ENCODE measurements around the gene COTL1. TPM values are rescaled to one million over a fixed set of nuclear protein-coding genes. Genes with fewer than 3 reads are reported as not detected.

COTL1 gene
- total and polyA plus RNA-seq, 2 of the 13 experiments (the other 11 are each of a cell fraction or from before 2014, with no cell fraction given) = 8.7 to 16.9 TPM

DNA sequence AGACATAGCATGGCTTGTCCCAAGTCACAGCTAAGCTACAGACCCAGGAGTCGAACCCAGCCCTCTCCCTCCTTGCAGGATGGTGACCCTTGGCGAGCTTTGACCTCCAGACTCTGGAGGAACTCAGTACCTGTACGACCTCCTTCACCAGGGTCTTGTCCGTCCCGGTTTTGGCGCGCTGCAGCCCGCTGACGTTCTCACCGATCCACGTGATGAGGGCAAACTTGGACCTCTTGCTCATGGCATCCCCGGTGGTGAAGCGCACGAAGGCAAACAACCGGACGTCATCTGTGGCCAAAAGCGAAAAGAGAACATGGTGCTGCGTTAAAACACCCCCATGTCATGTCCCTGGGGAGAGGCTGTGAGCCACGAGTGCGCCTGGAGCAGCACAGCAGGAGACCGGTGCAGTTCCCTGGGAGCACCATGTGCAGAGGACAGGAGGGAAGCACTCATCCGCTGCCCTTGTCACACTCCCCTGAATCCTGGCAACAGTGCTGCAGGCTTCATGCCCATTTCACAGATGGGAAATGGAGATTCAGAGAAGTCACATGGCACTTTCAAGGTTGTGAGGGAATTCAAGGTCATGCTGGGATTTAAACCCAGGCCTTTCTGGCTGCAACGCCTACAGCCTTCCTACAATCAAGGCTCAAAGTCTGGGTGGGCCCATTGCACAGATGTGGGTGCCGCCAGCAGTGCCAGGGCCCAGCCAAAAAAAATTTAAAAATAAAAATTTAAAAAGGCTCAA lies 27.7 kb downstream of the COTL1 start:
- DNase-seq (ENCODE audit: low spot score) (no peak), FAIRE-seq (no peak), ATAC-seq (no peak)
- Histone ChIP-seq H3K27ac (ENCODE audit: extremely low read length, insufficient read depth, low read length) (no peak overlapping the region), H4K20me1 (ENCODE audit: insufficient read depth, low read length) (no peaks in the 10 kb centered on the region), H3K4me3 (replicated peaks in 1 of 3; ENCODE audit: insufficient read depth in 1 of 3, low read depth in 2 of 3, low read length in 3 of 3) (no peak overlapping the region), H3K79me2 (ENCODE audit: insufficient read depth, low read length) (no peaks in the 10 kb centered on the region), H3K4me1 (ENCODE audit: insufficient read depth, low read length) (peaks cover 49% of the 10 kb centered on the region), H3K36me3 (replicated peaks in 1 of 2; ENCODE audit: control insufficient read depth in 1 of 2, insufficient read depth in 2 of 2, low read length in 2 of 2) (peaks cover 0 to 5% of the 10 kb centered on the region in 2 experiments; a peak in 1 of 5 replicates), H3K9ac (ENCODE audit: insufficient read depth, low read depth, low read length) (no peak overlapping the region), H3K4me2 (ENCODE audit: low read depth, low read length) (no peak overlapping the region), H2AFZ (ENCODE audit: low read length) (no peak overlapping the region), H3K27me3 (ENCODE audit: control insufficient read depth in 1 of 2, insufficient read depth in 2 of 2, low read length in 2 of 2) (no peaks in the 10 kb centered on the region), H3K9me3 (ENCODE audit: low read length) (no peaks in the 10 kb centered on the region)
- in situ Hi-C loops (cut with HindIII; ENCODE audit: extremely low pct_ligation_motif_present, low pct_unique_long_range_greater_than_20kb) (no loop called here), intact Hi-C loops (cut with micrococcal nuclease; ENCODE audit: unreplicated experiment) (no loop called here)
- no TSS peak for BruUV-seq (replicated peaks)
- no peak for TF ChIP-seq NR3C1 (CRISPR knock-in tag; IDR thresholded peaks at IDR 0.05)
- TF ChIP-seq ZBTB7A (CRISPR knock-in tag; IDR thresholded peaks at IDR 0.05) = no peak
- TF ChIP-seq ZMYM3 (CRISPR knock-in tag; IDR thresholded peaks at IDR 0.05) = 0 out of 2 replicates have a peak, but pooled peaks have one; percentile 36
- TF ChIP-seq, protein P1, sequence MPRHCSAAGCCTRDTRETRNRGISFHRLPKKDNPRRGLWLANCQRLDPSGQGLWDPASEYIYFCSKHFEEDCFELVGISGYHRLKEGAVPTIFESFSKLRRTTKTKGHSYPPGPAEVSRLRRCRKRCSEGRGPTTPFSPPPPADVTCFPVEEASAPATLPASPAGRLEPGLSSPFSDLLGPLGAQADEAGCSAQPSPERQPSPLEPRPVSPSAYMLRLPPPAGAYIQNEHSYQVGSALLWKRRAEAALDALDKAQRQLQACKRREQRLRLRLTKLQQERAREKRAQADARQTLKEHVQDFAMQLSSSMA (CRISPR knock-in tag; IDR thresholded peaks at IDR 0.05) = no peak
- TF ChIP-seq NRL (CRISPR knock-in tag; IDR thresholded peaks at IDR 0.05; ENCODE audit: borderline replicate concordance) = peak; percentile 44; the same call in 1 of the 2 replicates
- TF ChIP-seq NCOR1 (IDR thresholded peaks at IDR 0.05; ENCODE audit: borderline replicate concordance, low read length) = no peak
- TF ChIP-seq ZNF629 (CRISPR knock-in tag; conservative IDR thresholded peaks at IDR 0.05) = peak; percentile 92
- TF ChIP-seq, protein P2, sequence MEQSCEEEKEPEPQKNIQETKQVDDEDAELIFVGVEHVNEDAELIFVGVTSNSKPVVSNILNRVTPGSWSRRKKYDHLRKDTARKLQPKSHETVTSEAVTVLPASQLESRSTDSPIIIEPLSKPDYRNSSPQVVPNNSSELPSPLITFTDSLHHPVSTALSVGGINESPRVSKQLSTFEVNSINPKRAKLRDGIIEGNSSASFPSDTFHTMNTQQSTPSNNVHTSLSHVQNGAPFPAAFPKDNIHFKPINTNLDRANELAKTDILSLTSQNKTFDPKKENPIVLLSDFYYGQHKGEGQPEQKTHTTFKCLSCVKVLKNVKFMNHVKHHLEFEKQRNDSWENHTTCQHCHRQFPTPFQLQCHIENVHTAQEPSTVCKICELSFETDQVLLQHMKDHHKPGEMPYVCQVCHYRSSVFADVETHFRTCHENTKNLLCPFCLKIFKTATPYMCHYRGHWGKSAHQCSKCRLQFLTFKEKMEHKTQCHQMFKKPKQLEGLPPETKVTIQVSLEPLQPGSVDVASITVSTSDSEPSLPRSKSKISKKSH (CRISPR knock-in tag; IDR thresholded peaks at IDR 0.05; ENCODE audit: borderline replicate concordance) = 0 out of 2 replicates have a peak, but pooled peaks have one; percentile 38
- no peak for TF ChIP-seq TCF7 (IDR thresholded peaks at IDR 0.05; ENCODE audit: low read depth)
- TF ChIP-seq ZNF160 (CRISPR knock-in tag; IDR thresholded peaks at IDR 0.05) = no peak
- no peak for TF ChIP-seq ELF1 (CRISPR knock-in tag; IDR thresholded peaks at IDR 0.05)
- TF ChIP-seq GABPA (IDR thresholded peaks at IDR 0.05; ENCODE audit: low read depth, low read length) = peak; percentile 5; the same call in 1 of the 2 replicates
- no peak for TF ChIP-seq GABPA (CRISPR knock-in tag; IDR thresholded peaks at IDR 0.05; ENCODE audit: low read depth)
- ChIA-PET CTCF (ENCODE audit: low intra/inter-chr PET ratio, low total read pairs) (no interaction called here), POLR2A (no interaction called here)
- WGBS (ENCODE audit: low lambda C conversion rate) = 95% methylated on average over 23 of the region's 24 CpGs
